Naive thymus-derived CD4-positive, alpha-beta T cell (primary cell): ENCODE data around the gene LCN6. TPM values are rescaled to one million over a fixed set of nuclear protein-coding genes. Genes with fewer than 3 reads are reported as not detected.

ENCODE experiments used
- ATAC-seq: fragments of 150-1000 bp; cut with Tn5 transposase; 2 replicates; pipeline ENCODE4 v1.10.0; 2021; ENCODE audit warnings: mild to moderate bottlenecking, moderate library complexity
- CTCF ChIA-PET: fragments of 350-600 bp; sonication (Branson Sonifier 250); formaldehyde crosslinking; loops from one replicate; lab custom pipeline; 2021; ENCODE audit warnings: antibody characterized with exemption; lab: Charles Lee
- POLR2A ChIA-PET: fragments of 350-600 bp; sonication (Branson Sonifier 250); formaldehyde crosslinking; loops from one replicate; lab custom pipeline; 2021; ENCODE audit warnings: antibody characterized with exemption, inconsistent platforms; lab: Charles Lee
- DNase-seq, 9 donors: peaks; one replicate each; pipeline versions ENCODE4 v3.0.0 to v3.0.0-alpha.2; 2020 to 2022; ENCODE audit warnings: mixed read lengths in 1 of 9
- H3K27ac ChIP-seq: one replicate; pipeline ENCODE4 v1.7.0; 2013; ENCODE audit warnings: mild to moderate bottlenecking, low read depth, low read length, moderate library complexity
- H3K27me3 ChIP-seq, 2 donors: one replicate each; pipeline ENCODE4 v1.7.0; 2013; ENCODE audit warnings: low read length in 2 of 2, mild to moderate bottlenecking in 2 of 2, moderate library complexity in 2 of 2; ENCODE audit not compliant: control insufficient read depth in 2 of 2, insufficient read depth in 2 of 2
- H3K36me3 ChIP-seq, 3 experiments: 1 replicate in 2 of 3; 2 replicates in 1 of 3; pipeline ENCODE4 v1.7.0; 2013; ENCODE audit warnings: low read length in 3 of 3, mild to moderate bottlenecking in 3 of 3, moderate library complexity in 1 of 3; ENCODE audit not compliant: insufficient read depth in 3 of 3, control insufficient read depth in 2 of 3
- H3K4me1 ChIP-seq, 2 donors: one replicate each; pipeline ENCODE4 v1.7.0; 2013; ENCODE audit warnings: low read length in 2 of 2, mild to moderate bottlenecking in 2 of 2, moderate library complexity in 1 of 2; ENCODE audit not compliant: control insufficient read depth in 2 of 2, insufficient read depth in 2 of 2
- H3K4me3 ChIP-seq: 2 replicates; pipeline ENCODE4 v1.7.0; 2013; ENCODE audit warnings: mild to moderate bottlenecking, low read length
- H3K9me3 ChIP-seq, 3 experiments: 1 replicate in 2 of 3; 2 replicates in 1 of 3; pipeline ENCODE4 v1.7.0; 2013; ENCODE audit warnings: low read length in 3 of 3; ENCODE audit not compliant: control insufficient read depth in 2 of 3
- H3K27ac Mint-ChIP-seq, 9 donors: one replicate each; pipeline ENCODE4 v1.8.0; 2020 to 2022; ENCODE audit warnings: mixed read lengths in 9 of 9, mild to moderate bottlenecking in 8 of 9, moderate library complexity in 5 of 9, inconsistent platforms in 2 of 9
- H3K27me3 Mint-ChIP-seq, 5 donors: one replicate each; pipeline ENCODE4 v1.8.0; 2021 to 2022; ENCODE audit warnings: mixed read lengths in 5 of 5, mild to moderate bottlenecking in 1 of 5
- H3K36me3 Mint-ChIP-seq, 5 donors: one replicate each; pipeline ENCODE4 v1.8.0; 2020 to 2022; ENCODE audit warnings: mixed read lengths in 5 of 5, mild to moderate bottlenecking in 3 of 5, inconsistent platforms in 1 of 5
- H3K4me1 Mint-ChIP-seq, 7 donors: one replicate each; pipeline ENCODE4 v1.8.0; 2020 to 2022; ENCODE audit warnings: mixed read lengths in 7 of 7, mild to moderate bottlenecking in 3 of 7, inconsistent platforms in 1 of 7
- H3K4me3 Mint-ChIP-seq, 10 donors: one replicate each; pipeline ENCODE4 v1.8.0; 2020 to 2022; ENCODE audit warnings: mild to moderate bottlenecking in 10 of 10, mixed read lengths in 10 of 10, moderate library complexity in 6 of 10, inconsistent platforms in 2 of 10
- H3K9me3 Mint-ChIP-seq, 11 donors: one replicate each; pipeline ENCODE4 v1.8.0; 2020 to 2022; ENCODE audit warnings: mixed read lengths in 11 of 11, mild to moderate bottlenecking in 4 of 11, inconsistent platforms in 1 of 11, moderate library complexity in 1 of 11
- intact Hi-C, 2 donors: fragments of 100-400 bp; cut with micrococcal nuclease; formaldehyde crosslinking; loops; one replicate each; pipeline ENCODE4 v1.15.1; 2023
- polyA plus RNA-seq, 2 donors: library from polyadenylated mRNA; unstranded; fragments of 300-500 nt; fragmentation: Illumina TruSeq; gene quantifications; one replicate each; pipeline ENCODE4 v1.2.3, GENCODE V29; 2021
- total RNA-seq, 6 experiments: library from RNA in 5 of 6; stranded (reverse) in 5 of 6; gene quantifications; 1 replicate in 5 of 6; 2 replicates in 1 of 6; pipeline ENCODE4 v1.2.3 and lab custom pipeline; 2021 to 2026

Gene LCN6
- total and polyA plus RNA-seq, 7 experiments from 2014 or later: not detected

DNA sequence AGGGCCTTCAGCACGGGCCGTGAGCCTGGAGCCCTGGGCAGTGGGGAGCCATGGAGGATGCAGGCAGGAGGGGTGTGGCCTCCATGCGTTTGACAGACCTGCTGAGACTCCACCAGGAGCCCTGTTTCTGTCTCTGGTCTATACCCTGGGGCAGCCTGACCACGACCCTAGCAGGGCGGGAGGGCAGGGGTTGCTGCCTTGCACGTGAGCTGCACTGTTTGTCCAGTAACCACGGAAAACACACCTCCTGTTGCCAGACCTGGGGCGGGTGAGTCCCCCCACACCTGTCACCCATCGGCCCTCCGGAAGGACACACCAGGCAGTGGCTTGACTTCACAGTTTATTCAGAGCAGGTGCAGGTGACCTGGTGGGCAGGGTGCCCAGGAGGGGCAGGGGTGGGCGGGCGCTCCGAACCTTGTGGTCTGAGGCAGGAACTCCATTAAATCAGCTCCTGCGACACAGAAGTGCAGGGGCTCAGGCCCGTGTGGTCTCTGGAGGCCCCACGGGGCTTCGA, 5.8 kb upstream of the LCN6 start:
- Histone ChIP-seq H3K27ac (no peak overlapping the region), H3K4me1 (no peaks in the 10 kb centered on the region), H3K36me3 (no peaks in the 10 kb centered on the region), H3K27me3 (no peaks in the 10 kb centered on the region), H3K4me3 (no peak overlapping the region), H3K9me3 (no peaks in the 10 kb centered on the region)
- Mint-ChIP-seq H3K27ac (no peak overlapping the region), H3K27me3 (peaks cover 0 to 21% (median 6%) of the 10 kb centered on the region in 5 donors), H3K4me1 (peaks cover 0 to 5% (median 0%) of the 10 kb centered on the region in 7 donors), H3K9me3 (peaks cover 4 to 29% (median 23%) of the 10 kb centered on the region in 11 donors), H3K4me3 (no peak overlapping the region), H3K36me3 (peaks cover 0 to 13% (median 7%) of the 10 kb centered on the region in 5 donors)
- intact Hi-C loops: no loop called here
- no peak for ATAC-seq
- POLR2A ChIA-PET: no interaction called here
- CTCF ChIA-PET: no interaction called here
- no peak for DNase-seq

DNA sequence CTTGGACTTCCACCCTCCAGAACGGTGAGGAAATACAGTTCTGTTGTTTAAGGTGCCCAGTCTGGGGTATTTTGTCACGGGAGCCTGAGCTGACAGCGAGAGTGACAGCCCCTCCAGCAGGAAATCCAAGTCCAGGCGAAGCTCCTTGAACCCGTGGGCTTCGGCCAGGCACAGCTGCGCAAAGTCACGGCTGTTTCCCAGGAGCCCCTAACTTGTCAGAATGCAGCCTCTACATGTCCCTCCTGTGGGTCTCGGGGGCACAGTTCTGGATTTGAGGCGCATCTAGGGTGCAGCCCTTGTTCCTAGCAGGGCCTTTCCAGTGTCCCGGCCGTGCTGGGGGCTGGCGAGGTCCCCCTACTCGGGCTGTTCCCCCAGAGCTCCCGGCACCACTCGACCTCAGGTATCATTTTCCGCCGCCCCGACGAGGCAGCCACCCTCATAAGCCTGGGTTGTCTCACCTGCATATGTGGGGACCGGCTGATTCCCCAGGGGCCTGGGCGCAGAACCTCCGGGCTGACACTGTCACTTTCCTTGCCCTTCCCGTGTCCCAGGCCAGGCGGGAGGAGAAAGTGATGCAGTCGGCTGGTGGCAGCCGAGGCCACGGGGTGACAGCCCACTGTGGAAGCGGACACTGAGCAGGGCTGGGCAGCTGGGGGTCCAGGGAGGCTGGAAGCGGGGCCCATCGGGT, 5.2 kb upstream of the LCN6 start:
- Mint-ChIP-seq H3K27me3 (peaks cover 0 to 22% (median 6%) of the 10 kb centered on the region in 5 donors), H3K4me1 (peaks cover 0 to 5% (median 0%) of the 10 kb centered on the region in 7 donors), H3K4me3 (no peak overlapping the region), H3K36me3 (peaks cover 0 to 13% (median 7%) of the 10 kb centered on the region in 5 donors), H3K27ac (no peak overlapping the region), H3K9me3 (peaks cover 4 to 29% (median 23%) of the 10 kb centered on the region in 11 donors)
- Histone ChIP-seq H3K36me3 (no peaks in the 10 kb centered on the region), H3K4me1 (no peaks in the 10 kb centered on the region), H3K4me3 (no peak overlapping the region), H3K9me3 (no peaks in the 10 kb centered on the region), H3K27ac (no peak overlapping the region), H3K27me3 (no peaks in the 10 kb centered on the region)
- DNase-seq: no peak
- CTCF ChIA-PET: no interaction called here
- intact Hi-C loops: no loop called here
- POLR2A ChIA-PET: no interaction called here
- ATAC-seq: no peak

GRCh38 chr9:136751814-136752213, 3.5 kb upstream of the LCN6 start:
- no peak overlapping the region for H3K27ac ChIP-seq
- Mint-ChIP-seq H3K4me3 (no peak overlapping the region), H3K9me3 (peaks cover 4 to 29% (median 23%) of the 10 kb centered on the region in 11 donors), H3K4me1 (peaks cover 0 to 5% (median 0%) of the 10 kb centered on the region in 7 donors), H3K27ac (no peak overlapping the region), H3K27me3 (peaks cover 0 to 29% (median 6%) of the 10 kb centered on the region in 5 donors), H3K36me3 (peaks cover 0 to 13% (median 7%) of the 10 kb centered on the region in 5 donors)
- no peak overlapping the region for H3K4me3 ChIP-seq
- no peaks in the 10 kb centered on the region for H3K9me3 ChIP-seq
- intact Hi-C loops: no loop called here
- no peaks in the 10 kb centered on the region for H3K36me3 ChIP-seq
- no peaks in the 10 kb centered on the region for H3K4me1 ChIP-seq
- POLR2A ChIA-PET: no interaction called here
- CTCF ChIA-PET: no interaction called here
- DNase-seq: no peak
- H3K27me3 ChIP-seq: no peaks in the 10 kb centered on the region
- ATAC-seq: no peak

DNA sequence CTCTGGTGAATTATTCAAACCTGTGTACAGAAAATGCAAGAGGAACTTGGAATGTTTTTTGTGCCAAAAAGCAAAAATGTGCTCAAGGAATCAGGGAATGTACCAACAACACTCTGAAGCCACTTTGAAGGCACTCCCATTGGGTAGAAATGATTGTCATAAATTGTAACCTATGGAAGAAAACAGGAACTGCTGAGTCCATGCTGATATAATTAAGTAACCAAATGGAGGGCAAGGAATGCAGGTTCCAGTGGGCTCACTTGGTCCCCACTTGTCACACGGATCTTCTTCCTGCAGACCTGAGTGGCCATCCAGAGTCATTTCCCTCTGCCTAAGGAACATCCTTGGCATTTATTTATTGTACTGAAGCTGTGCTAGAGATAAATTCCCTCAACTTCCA, 2.9 kb upstream of the LCN6 start:
- Mint-ChIP-seq H3K36me3 (peaks cover 0 to 13% (median 7%) of the 10 kb centered on the region in 5 donors), H3K27ac (no peak overlapping the region), H3K27me3 (peaks cover 0 to 29% (median 6%) of the 10 kb centered on the region in 5 donors), H3K4me1 (peaks cover 0 to 5% (median 0%) of the 10 kb centered on the region in 7 donors), H3K9me3 (peaks cover 4 to 27% (median 23%) of the 10 kb centered on the region in 11 donors), H3K4me3 (no peak overlapping the region)
- CTCF ChIA-PET: no interaction called here
- Histone ChIP-seq H3K9me3 (no peaks in the 10 kb centered on the region), H3K36me3 (no peaks in the 10 kb centered on the region), H3K4me3 (no peak overlapping the region), H3K27me3 (no peaks in the 10 kb centered on the region), H3K27ac (no peak overlapping the region), H3K4me1 (no peaks in the 10 kb centered on the region)
- POLR2A ChIA-PET: no interaction called here
- DNase-seq: no peak
- intact Hi-C loops: no loop called here
- no peak for ATAC-seq

GRCh38 chr9:136750526-136750925, 2.2 kb upstream of the LCN6 start:
- Mint-ChIP-seq H3K4me1 (peaks cover 0 to 5% (median 0%) of the 10 kb centered on the region in 7 donors), H3K27me3 (peaks cover 0 to 22% (median 6%) of the 10 kb centered on the region in 5 donors), H3K9me3 (peaks cover 1 to 27% (median 19%) of the 10 kb centered on the region in 11 donors), H3K27ac (no peak overlapping the region), H3K4me3 (no peak overlapping the region), H3K36me3 (peaks cover 0 to 13% (median 6%) of the 10 kb centered on the region in 5 donors)
- Histone ChIP-seq H3K4me1 (no peaks in the 10 kb centered on the region), H3K9me3 (no peaks in the 10 kb centered on the region), H3K36me3 (no peaks in the 10 kb centered on the region), H3K27me3 (no peaks in the 10 kb centered on the region), H3K27ac (no peak overlapping the region), H3K4me3 (no peak overlapping the region)
- POLR2A ChIA-PET: no interaction called here
- DNase-seq (no peak), ATAC-seq (no peak)
- intact Hi-C loops: no loop called here
- CTCF ChIA-PET: no interaction called here

GRCh38 chr9:136748666-136749611, 614 bp upstream of the LCN6 start:
- no peaks in the 10 kb centered on the region for H3K4me1 ChIP-seq
- no peaks in the 10 kb centered on the region for H3K36me3 ChIP-seq
- peaks cover 0 to 13% (median 5%) of the 10 kb centered on the region in 5 donors for H3K36me3 Mint-ChIP-seq
- H3K27ac ChIP-seq: no peak overlapping the region
- no peak overlapping the region for H3K4me3 ChIP-seq
- POLR2A ChIA-PET: no interaction called here
- no peak for ATAC-seq
- no peak overlapping the region for H3K27ac Mint-ChIP-seq
- H3K27me3 ChIP-seq: no peaks in the 10 kb centered on the region
- intact Hi-C loops: no loop called here
- peaks cover 0 to 5% (median 0%) of the 10 kb centered on the region in 7 donors for H3K4me1 Mint-ChIP-seq
- H3K9me3 Mint-ChIP-seq: peaks cover 0 to 27% (median 18%) of the 10 kb centered on the region in 11 donors
- no peaks in the 10 kb centered on the region for H3K9me3 ChIP-seq
- CTCF ChIA-PET: no interaction called here
- H3K27me3 Mint-ChIP-seq: peaks cover 0 to 19% (median 6%) of the 10 kb centered on the region in 5 donors
- DNase-seq: no peak
- no peak overlapping the region for H3K4me3 Mint-ChIP-seq
